ENCODE data around the gene ALKBH1.

The ALKBH1 gene

DNA sequence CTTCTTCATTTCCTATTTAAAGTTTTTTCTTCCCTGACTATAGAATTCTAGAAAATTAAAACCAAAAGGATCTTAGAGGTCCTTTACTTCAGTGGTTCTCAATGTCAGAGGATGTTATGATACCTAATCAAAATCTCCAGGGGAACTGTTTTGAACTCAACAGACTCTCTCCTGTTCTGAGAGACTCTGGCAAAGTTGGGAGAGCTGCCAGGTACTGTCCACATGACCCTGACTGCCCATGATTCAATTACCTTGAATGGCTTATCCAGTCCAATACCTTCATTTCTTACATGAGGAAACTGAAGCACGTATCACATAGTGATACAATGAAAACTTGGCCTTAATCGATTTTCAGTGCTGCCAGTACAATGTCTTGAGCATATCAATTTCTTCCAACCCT, 16.6 kb downstream of the ALKBH1 start:
- no peak for TF ChIP-seq NFIC (IDR thresholded peaks at IDR 0.05)
- TF ChIP-seq TCF12 (IDR thresholded peaks at IDR 0.05; ENCODE audit: low read depth), result no peak
- TF ChIP-seq, protein P1, sequence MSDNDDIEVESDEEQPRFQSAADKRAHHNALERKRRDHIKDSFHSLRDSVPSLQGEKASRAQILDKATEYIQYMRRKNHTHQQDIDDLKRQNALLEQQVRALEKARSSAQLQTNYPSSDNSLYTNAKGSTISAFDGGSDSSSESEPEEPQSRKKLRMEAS (IDR thresholded peaks at IDR 0.05), result no peak
- no peak for TF ChIP-seq EGR1 (IDR thresholded peaks at IDR 0.05)
- no peak for TF ChIP-seq RAD21 (IDR thresholded peaks at IDR 0.05; ENCODE audit: low read depth)
- TF ChIP-seq FOXM1 (IDR thresholded peaks at IDR 0.05; ENCODE audit: borderline replicate concordance, low read depth), result no peak
- no peak for TF ChIP-seq CREB1 (IDR thresholded peaks at IDR 0.05; ENCODE audit: low read depth)
- TF ChIP-seq TEAD4 (IDR thresholded peaks at IDR 0.05), result no peak
- TF ChIP-seq CEBPB (IDR thresholded peaks at IDR 0.05), result no peak

DNA sequence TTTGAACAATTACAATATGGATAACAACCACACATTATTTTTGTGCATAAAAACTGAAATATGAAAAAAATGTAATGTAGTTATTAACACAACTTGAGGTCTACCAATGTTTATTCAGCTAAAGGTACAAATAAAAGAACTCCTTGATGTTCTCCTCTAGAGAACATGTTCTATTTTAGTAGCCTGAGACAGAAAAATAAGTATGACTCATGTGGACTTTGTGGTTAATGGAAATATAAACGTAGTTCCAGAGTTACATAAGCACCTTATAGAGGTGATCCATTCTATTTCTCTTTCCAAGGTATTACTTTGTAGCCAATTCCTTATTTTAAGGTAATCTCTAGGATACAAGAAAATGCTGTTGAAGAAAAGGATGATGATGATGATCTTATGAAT, 25.7 kb downstream of the ALKBH1 start:
- TF ChIP-seq, protein P2, sequence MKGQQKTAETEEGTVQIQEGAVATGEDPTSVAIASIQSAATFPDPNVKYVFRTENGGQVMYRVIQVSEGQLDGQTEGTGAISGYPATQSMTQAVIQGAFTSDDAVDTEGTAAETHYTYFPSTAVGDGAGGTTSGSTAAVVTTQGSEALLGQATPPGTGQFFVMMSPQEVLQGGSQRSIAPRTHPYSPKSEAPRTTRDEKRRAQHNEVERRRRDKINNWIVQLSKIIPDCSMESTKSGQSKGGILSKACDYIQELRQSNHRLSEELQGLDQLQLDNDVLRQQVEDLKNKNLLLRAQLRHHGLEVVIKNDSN (IDR thresholded peaks at IDR 0.05), result no peak
- TF ChIP-seq TCF12 (IDR thresholded peaks at IDR 0.05; ENCODE audit: low read depth) (no peak), FOXM1 (IDR thresholded peaks at IDR 0.05; ENCODE audit: borderline replicate concordance, low read depth) (no peak), EP300 (IDR thresholded peaks at IDR 0.05; ENCODE audit: borderline replicate concordance) (no peak), RAD21 (IDR thresholded peaks at IDR 0.05; ENCODE audit: low read depth) (no peak), NFIC (IDR thresholded peaks at IDR 0.05) (no peak), CREB1 (IDR thresholded peaks at IDR 0.05; ENCODE audit: low read depth) (no peak), EGR1 (IDR thresholded peaks at IDR 0.05) (no peak), TAF1 (IDR thresholded peaks at IDR 0.05; ENCODE audit: low read depth) (no peak)

DNA sequence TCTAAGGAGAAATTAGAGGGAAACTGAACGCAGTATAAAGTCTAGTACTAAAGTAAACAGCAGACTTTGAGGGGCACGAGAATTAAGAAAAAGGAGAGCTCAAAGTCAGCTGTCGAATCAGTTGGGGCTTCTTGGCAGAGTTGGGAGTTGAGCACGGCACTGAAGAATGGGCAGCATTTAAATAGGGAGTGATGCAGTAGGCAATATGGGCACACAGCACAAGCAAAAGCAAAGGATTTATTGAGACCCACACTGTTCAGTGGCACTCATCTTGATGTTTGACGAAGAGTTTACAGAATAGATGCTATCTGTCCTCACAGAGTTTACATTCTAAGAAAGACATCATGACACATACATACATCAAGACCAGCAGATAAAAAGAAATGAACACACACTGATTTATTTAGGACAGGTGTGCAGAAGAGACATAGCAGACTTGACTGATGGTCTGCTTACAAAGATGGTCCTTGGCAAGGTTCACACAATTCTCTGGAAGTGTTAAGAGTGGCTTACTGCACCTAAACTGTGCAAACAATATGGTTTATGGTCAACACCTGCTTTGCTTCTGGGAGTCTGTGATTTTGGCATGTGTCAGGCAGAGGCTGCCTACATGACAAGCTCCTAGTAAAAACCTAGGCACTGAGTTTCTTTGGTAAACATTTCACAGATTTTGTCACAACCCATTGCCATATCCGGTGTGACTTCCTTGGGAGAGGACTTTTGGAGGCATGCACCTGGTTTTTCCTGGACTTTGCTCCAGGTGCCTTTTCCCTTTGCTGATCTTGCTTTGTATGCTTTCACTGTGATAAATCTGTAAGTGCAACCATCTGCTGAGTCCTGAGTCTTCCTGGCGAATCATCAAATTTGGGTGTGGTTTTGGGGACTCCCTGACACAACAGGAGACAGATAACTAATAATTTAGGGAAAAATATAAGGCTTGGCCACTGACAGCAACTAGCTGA, 26.3 kb downstream of the ALKBH1 start:
- no peak for TF ChIP-seq TEAD4 (IDR thresholded peaks at IDR 0.05)
- TF ChIP-seq TCF12 (IDR thresholded peaks at IDR 0.05; ENCODE audit: low read depth), result no peak
- no peak for TF ChIP-seq CREB1 (IDR thresholded peaks at IDR 0.05; ENCODE audit: low read depth)
- TF ChIP-seq, protein P3, sequence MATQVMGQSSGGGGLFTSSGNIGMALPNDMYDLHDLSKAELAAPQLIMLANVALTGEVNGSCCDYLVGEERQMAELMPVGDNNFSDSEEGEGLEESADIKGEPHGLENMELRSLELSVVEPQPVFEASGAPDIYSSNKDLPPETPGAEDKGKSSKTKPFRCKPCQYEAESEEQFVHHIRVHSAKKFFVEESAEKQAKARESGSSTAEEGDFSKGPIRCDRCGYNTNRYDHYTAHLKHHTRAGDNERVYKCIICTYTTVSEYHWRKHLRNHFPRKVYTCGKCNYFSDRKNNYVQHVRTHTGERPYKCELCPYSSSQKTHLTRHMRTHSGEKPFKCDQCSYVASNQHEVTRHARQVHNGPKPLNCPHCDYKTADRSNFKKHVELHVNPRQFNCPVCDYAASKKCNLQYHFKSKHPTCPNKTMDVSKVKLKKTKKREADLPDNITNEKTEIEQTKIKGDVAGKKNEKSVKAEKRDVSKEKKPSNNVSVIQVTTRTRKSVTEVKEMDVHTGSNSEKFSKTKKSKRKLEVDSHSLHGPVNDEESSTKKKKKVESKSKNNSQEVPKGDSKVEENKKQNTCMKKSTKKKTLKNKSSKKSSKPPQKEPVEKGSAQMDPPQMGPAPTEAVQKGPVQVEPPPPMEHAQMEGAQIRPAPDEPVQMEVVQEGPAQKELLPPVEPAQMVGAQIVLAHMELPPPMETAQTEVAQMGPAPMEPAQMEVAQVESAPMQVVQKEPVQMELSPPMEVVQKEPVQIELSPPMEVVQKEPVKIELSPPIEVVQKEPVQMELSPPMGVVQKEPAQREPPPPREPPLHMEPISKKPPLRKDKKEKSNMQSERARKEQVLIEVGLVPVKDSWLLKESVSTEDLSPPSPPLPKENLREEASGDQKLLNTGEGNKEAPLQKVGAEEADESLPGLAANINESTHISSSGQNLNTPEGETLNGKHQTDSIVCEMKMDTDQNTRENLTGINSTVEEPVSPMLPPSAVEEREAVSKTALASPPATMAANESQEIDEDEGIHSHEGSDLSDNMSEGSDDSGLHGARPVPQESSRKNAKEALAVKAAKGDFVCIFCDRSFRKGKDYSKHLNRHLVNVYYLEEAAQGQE (IDR thresholded peaks at IDR 0.05; ENCODE audit: low read depth), result no peak
- TF ChIP-seq NFIC (IDR thresholded peaks at IDR 0.05), result no peak

DNA sequence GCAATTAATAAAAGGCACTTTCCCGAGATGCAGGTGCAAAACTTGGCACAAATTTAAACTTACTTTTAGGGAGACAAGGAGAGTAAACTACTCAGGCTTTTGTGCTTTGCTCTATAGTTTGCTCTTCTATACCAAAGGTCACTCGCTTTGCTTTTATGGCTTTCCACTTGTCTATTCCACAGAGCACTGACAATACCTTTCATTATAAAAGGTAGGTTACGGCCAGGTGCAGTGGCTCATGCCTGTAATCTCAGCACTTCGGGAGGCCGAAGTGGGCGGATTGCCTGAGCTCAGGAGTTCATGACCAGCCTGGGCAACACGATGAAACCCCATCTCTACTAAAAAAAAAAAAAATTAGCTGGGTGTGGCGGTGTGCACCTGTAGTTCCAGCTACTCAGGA, 32.9 kb downstream of the ALKBH1 start:
- TF ChIP-seq, protein P1 (IDR thresholded peaks at IDR 0.05), result no peak
- TF ChIP-seq EP300 (IDR thresholded peaks at IDR 0.05; ENCODE audit: borderline replicate concordance) (no peak), NFIC (IDR thresholded peaks at IDR 0.05) (no peak), FOXM1 (IDR thresholded peaks at IDR 0.05; ENCODE audit: borderline replicate concordance, low read depth) (no peak), YY1 (IDR thresholded peaks at IDR 0.05; ENCODE audit: low read depth) (no peak), RAD21 (IDR thresholded peaks at IDR 0.05; ENCODE audit: low read depth) (no peak), TCF12 (IDR thresholded peaks at IDR 0.05; ENCODE audit: low read depth) (no peak), ZBTB7A (IDR thresholded peaks at IDR 0.05; ENCODE audit: low read depth) (no peak), TEAD4 (IDR thresholded peaks at IDR 0.05) (no peak), EGR1 (IDR thresholded peaks at IDR 0.05) (no peak), CEBPB (IDR thresholded peaks at IDR 0.05) (no peak), CREB1 (IDR thresholded peaks at IDR 0.05; ENCODE audit: low read depth) (no peak)
- TF ChIP-seq, protein P2 (IDR thresholded peaks at IDR 0.05), result no peak
- TF ChIP-seq, protein P3 (IDR thresholded peaks at IDR 0.05; ENCODE audit: low read depth), result no peak

DNA sequence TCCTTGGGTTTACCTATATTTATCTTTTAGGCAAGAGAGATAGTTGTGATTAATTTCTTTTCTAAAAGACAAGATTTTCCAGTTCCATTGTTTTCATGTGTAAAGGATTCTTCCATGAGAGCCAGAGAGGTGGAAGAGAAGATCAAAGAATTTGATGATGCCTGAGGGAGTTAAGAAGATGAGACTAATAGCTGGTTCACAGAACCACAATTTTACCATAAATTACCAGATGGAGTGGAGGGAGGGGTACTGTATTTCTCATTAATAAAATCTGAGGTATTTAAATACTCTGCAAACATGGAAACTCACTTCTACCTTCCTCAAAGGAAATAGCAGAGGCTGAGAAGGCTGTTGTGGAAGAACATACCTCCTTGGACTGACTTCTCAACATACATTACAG, 34.6 kb downstream of the ALKBH1 start:
- no peak for TF ChIP-seq EP300 (IDR thresholded peaks at IDR 0.05; ENCODE audit: borderline replicate concordance)
- TF ChIP-seq TCF12 (IDR thresholded peaks at IDR 0.05; ENCODE audit: low read depth), result no peak
- no peak for TF ChIP-seq CREB1 (IDR thresholded peaks at IDR 0.05; ENCODE audit: low read depth)
- TF ChIP-seq, protein P2 (IDR thresholded peaks at IDR 0.05), result no peak
- no peak for TF ChIP-seq YY1 (IDR thresholded peaks at IDR 0.05; ENCODE audit: low read depth)
- TF ChIP-seq EGR1 (IDR thresholded peaks at IDR 0.05), result no peak
- TF ChIP-seq RAD21 (IDR thresholded peaks at IDR 0.05; ENCODE audit: low read depth), result no peak
- TF ChIP-seq ZBTB7A (IDR thresholded peaks at IDR 0.05; ENCODE audit: low read depth), result no peak
- TF ChIP-seq, protein P3 (IDR thresholded peaks at IDR 0.05; ENCODE audit: low read depth), result no peak
